SK-N-SH (cell line): ENCODE results near the gene MAD1L1. TPM values are rescaled to one million over a fixed set of nuclear protein-coding genes. Genes with fewer than 3 reads are reported as not detected.

ENCODE experiments used
- CTCF ChIA-PET: fragments of 300-600, 350-600 bp; formaldehyde crosslinking; extraction: SDS; loops from one replicate; lab custom pipeline; 2021; lab: Yijun Ruan, JAX
- POLR2A ChIA-PET: fragments of 350-600 bp; sonication (Branson Sonifier 250); formaldehyde crosslinking; extraction: SDS; loops from one replicate; lab custom pipeline; 2020; ENCODE audit warnings: antibody characterized with exemption, inconsistent platforms; lab: Yijun Ruan, JAX
- DNase-seq: peaks from one replicate; pipeline ENCODE4 v3.0.0; 2012
- H2AFZ ChIP-seq: fragments of 200-600 bp; sonication (generic); 2 replicates; pipeline ENCODE4 v1.8.1; 2016; ENCODE audit warnings: antibody characterized with exemption, mild to moderate bottlenecking, low read depth
- H3F3A ChIP-seq: fragments of 200-600 bp; sonication (generic); replicated peaks from 2 replicates; pipeline ENCODE3; 2016; ENCODE audit warnings: antibody characterized with exemption, mild to moderate bottlenecking; ENCODE audit not compliant: insufficient read depth
- H3K27ac ChIP-seq, 2 experiments: fragments of 200-500 bp in 1 of 2; fragments of 200-600 bp in 1 of 2; sonication (Bioruptor generic) in 1 of 2; sonication (generic), shearing (Covaris generic) in 1 of 2; 2 replicates each; pipeline versions ENCODE4 v1.5.1 to v1.6.1; 2014 to 2016; ENCODE audit warnings: low read depth in 2 of 2, inconsistent platforms in 1 of 2, low read length in 1 of 2, mild to moderate bottlenecking in 1 of 2, mixed read lengths in 1 of 2
- H3K27me3 ChIP-seq: fragments of 200-600 bp; sonication (generic), shearing (Covaris generic); 2 replicates; pipeline ENCODE4 v1.6.1; 2016; ENCODE audit warnings: mixed run types; ENCODE audit not compliant: insufficient read depth
- H3K36me3 ChIP-seq, 2 experiments: fragments of 200-500 bp in 1 of 2; fragments of 200-600 bp in 1 of 2; sonication (Bioruptor generic) in 1 of 2; sonication (generic) in 1 of 2; replicated peaks in 1 of 2; 2 replicates each; pipeline versions ENCODE3 to v1.5.1; 2014 to 2016; ENCODE audit warnings: low read length in 1 of 2, mild to moderate bottlenecking in 1 of 2; ENCODE audit not compliant: insufficient read depth in 2 of 2, control insufficient read depth in 1 of 2
- H3K4me1 ChIP-seq, 2 experiments: fragments of 200-500 bp in 1 of 2; fragments of 200-600 bp in 1 of 2; sonication (Bioruptor generic) in 1 of 2; sonication (generic), shearing (Covaris generic) in 1 of 2; 2 replicates each; pipeline versions ENCODE4 v1.5.1 to v1.6.1; 2014 to 2016; ENCODE audit warnings: low read depth in 1 of 2, low read length in 1 of 2, mixed run types in 1 of 2; ENCODE audit not compliant: insufficient read depth in 2 of 2, control insufficient read depth in 1 of 2
- H3K4me2 ChIP-seq: fragments of 200-600 bp; sonication (generic), shearing (Covaris generic); 2 replicates; pipeline ENCODE4 v1.6.1; 2017; ENCODE audit warnings: mixed run types
- H3K4me3 ChIP-seq, 2 experiments: fragments of 200-500 bp in 1 of 2; fragments of 200-600 bp in 1 of 2; sonication (Bioruptor generic) in 1 of 2; sonication (generic), shearing (Covaris generic) in 1 of 2; 2 replicates each; pipeline versions ENCODE4 v1.5.1 to v1.8.1; 2014 to 2016; ENCODE audit warnings: low read depth in 2 of 2, inconsistent platforms in 1 of 2, low read length in 1 of 2, mild to moderate bottlenecking in 1 of 2, mixed read lengths in 1 of 2, moderate library complexity in 1 of 2
- H3K79me2 ChIP-seq: fragments of 200-600 bp; sonication (generic); 2 replicates; pipeline ENCODE4 v1.8.1; 2017; ENCODE audit warnings: mild to moderate bottlenecking; ENCODE audit not compliant: insufficient read depth
- H3K9ac ChIP-seq: fragments of 200-600 bp; sonication (generic); 2 replicates; pipeline ENCODE4 v1.6.1; 2017; ENCODE audit warnings: mixed run types
- H3K9me2 ChIP-seq: fragments of 200-600 bp; sonication (generic); 2 replicates; pipeline ENCODE4 v1.6.1; 2017; ENCODE audit warnings: mixed run types
- H3K9me3 ChIP-seq: fragments of 200-600 bp; sonication (generic); 2 replicates; pipeline ENCODE4 v1.6.1; 2017; ENCODE audit warnings: mixed run types, mild to moderate bottlenecking, moderate library complexity
- H4K20me1 ChIP-seq: fragments of 200-600 bp; sonication (generic); 2 replicates; pipeline ENCODE4 v1.6.1; 2017; ENCODE audit warnings: mild to moderate bottlenecking, mixed run types; ENCODE audit not compliant: insufficient read depth
- CHD2 ChIP-seq: fragments of 150-350 bp; IDR thresholded peaks from 2 replicates; pipeline ENCODE4 v1.6.1; 2018; ENCODE audit warnings: low read length; ENCODE audit not compliant: partially characterized antibody
- CTCF ChIP-seq: fragments of 200-600 bp; sonication (generic); IDR thresholded peaks from 2 replicates; pipeline ENCODE4 v1.6.1; 2017; ENCODE audit warnings: antibody characterized with exemption, mild to moderate bottlenecking, moderate library complexity
- ELF1 ChIP-seq: IDR thresholded peaks from 2 replicates; pipeline ENCODE4 v1.4.0; 2012
- EP300 ChIP-seq, 2 experiments: IDR thresholded peaks; 2 replicates each; pipeline versions ENCODE4 v1.4.0 to v1.6.1; 2012; ENCODE audit warnings: borderline replicate concordance in 1 of 2, low read depth in 1 of 2, low read length in 1 of 2
- EZH2phosphoT487 ChIP-seq: fragments of 200-600 bp; sonication (generic); IDR thresholded peaks from 2 replicates; pipeline ENCODE4 v1.6.1; 2017; ENCODE audit warnings: low read depth, mixed run types, mild to moderate bottlenecking, antibody characterized with exemption, moderate library complexity, borderline replicate concordance
- FOSL2 ChIP-seq: IDR thresholded peaks from 2 replicates; pipeline ENCODE4 v1.4.0; 2012; ENCODE audit warnings: low read depth, mild to moderate bottlenecking, moderate library complexity, borderline replicate concordance
- FOXJ3 ChIP-seq: sonication (generic); formaldehyde crosslinking; IDR thresholded peaks from 2 replicates; pipeline ENCODE4 v1.5.1; 2020; ENCODE audit warnings: mild to moderate bottlenecking, missing genetic modification reagents
- FOXM1 ChIP-seq: IDR thresholded peaks from 2 replicates; pipeline ENCODE4 v1.4.0; 2012; ENCODE audit warnings: low read depth, mild to moderate bottlenecking
- GATA2 ChIP-seq: sonication (generic); formaldehyde crosslinking; IDR thresholded peaks from 2 replicates; pipeline ENCODE4 v1.5.0; 2020; ENCODE audit warnings: mild to moderate bottlenecking, missing genetic modification reagents
- IRF3 ChIP-seq: fragments of 150-350 bp; IDR thresholded peaks from 2 replicates; pipeline ENCODE4 v1.6.1; 2016; ENCODE audit warnings: mild to moderate bottlenecking, low read depth, low read length
- NFIC ChIP-seq: IDR thresholded peaks from 2 replicates; pipeline ENCODE4 v1.4.0; 2012; ENCODE audit warnings: borderline replicate concordance
- POLR2AphosphoS5 ChIP-seq: IDR thresholded peaks from 2 replicates; pipeline ENCODE4 v1.6.1; 2012; ENCODE audit warnings: low read depth, low read length
- RAD21 ChIP-seq: IDR thresholded peaks from 2 replicates; pipeline ENCODE4 v1.6.1; 2012; ENCODE audit warnings: mild to moderate bottlenecking, low read length
- SIN3A ChIP-seq: IDR thresholded peaks from 2 replicates; pipeline ENCODE4 v1.6.1; 2012; ENCODE audit warnings: low read depth, mild to moderate bottlenecking, low read length, moderate library complexity, borderline replicate concordance
- SMC3 ChIP-seq: IDR thresholded peaks from 2 replicates; pipeline ENCODE4 v1.6.1; 2012; ENCODE audit warnings: low read depth, low read length, improper control_type of control experiment
- TCF12 ChIP-seq: IDR thresholded peaks from 2 replicates; pipeline ENCODE4 v1.4.0; 2012
- TEAD4 ChIP-seq: IDR thresholded peaks from 2 replicates; pipeline ENCODE4 v1.4.0; 2012; ENCODE audit warnings: mild to moderate bottlenecking, borderline replicate concordance; ENCODE audit not compliant: insufficient read depth
- ZBTB33 ChIP-seq: IDR thresholded peaks from 2 replicates; pipeline ENCODE4 v1.4.0; 2012; ENCODE audit warnings: low read depth, borderline replicate concordance
- WGBS: methylation state at CpG from one replicate; pipeline ENCODE4 v1.1.6; 2017; ENCODE audit warnings: low lambda C conversion rate; 5-methylcytosine and 5-hydroxymethylcytosine counted together
- polyA plus RNA-seq, 3 experiments: library from polyadenylated mRNA; depleted of rRNA; stranded (reverse); fragments of >200 nt; gene quantifications; 2 replicates each; pipeline ENCODE4 v1.2.3, GENCODE V29; 2012

Gene MAD1L1
- polyA plus RNA-seq, 1 of the 3 experiments (the other 2 are of a cell fraction): 46.2 TPM

- Histone ChIP-seq H3K9me2 (no peaks in the 10 kb centered on the region), H3K27me3 (no peaks in the 10 kb centered on the region), H3K36me3 (no peaks in the 10 kb centered on the region), H3K9me3 (0 out of 2 replicates have a peak, but pooled peaks cover 9% of the 10 kb centered on the region), H3K27ac (no peak overlapping the region), H4K20me1 (no peaks in the 10 kb centered on the region), H3K4me3 (no peak overlapping the region), H3K9ac (no peak overlapping the region), H3K4me2 (no peak overlapping the region), H3K4me1 (no peaks in the 10 kb centered on the region), H2AFZ (no peak overlapping the region), H3K79me2 (no peaks in the 10 kb centered on the region), H3F3A (no peaks in the 10 kb centered on the region)
- DNase-seq: no peak
- 49% methylated on average over 6 of the region's 6 CpGs for WGBS
- TF ChIP-seq RAD21 (no peak), TEAD4 (no peak), CTCF (no peak), SIN3A (no peak), FOXJ3 (no peak), TCF12 (no peak), GATA2 (no peak), NFIC (no peak), EZH2phosphoT487 (no peak), ZBTB33 (no peak), EP300 (IDR thresholded peaks at IDR 0.05; ENCODE audit: borderline replicate concordance in 1 of 2, low read depth in 1 of 2, low read length in 1 of 2) (no peak), FOSL2 (no peak), SMC3 (no peak), ELF1 (no peak), IRF3 (no peak), CHD2 (no peak), FOXM1 (no peak), POLR2AphosphoS5 (no peak)
- ChIA-PET CTCF (no interaction called here), POLR2A (no interaction called here)
These were observed 455.6 kb downstream of the MAD1L1 start for GRCh38 chr7:1777122-1777521.
